CD4-positive, alpha-beta T cell treated with Interleukin-4 for 4 hours (primary cell): Measurements from ENCODE around the gene TMEM82.

Experiments
- DNase-seq: peaks from one replicate; pipeline ENCODE4 v3.0.0-alpha.2; 2020

Gene TMEM82

DNA sequence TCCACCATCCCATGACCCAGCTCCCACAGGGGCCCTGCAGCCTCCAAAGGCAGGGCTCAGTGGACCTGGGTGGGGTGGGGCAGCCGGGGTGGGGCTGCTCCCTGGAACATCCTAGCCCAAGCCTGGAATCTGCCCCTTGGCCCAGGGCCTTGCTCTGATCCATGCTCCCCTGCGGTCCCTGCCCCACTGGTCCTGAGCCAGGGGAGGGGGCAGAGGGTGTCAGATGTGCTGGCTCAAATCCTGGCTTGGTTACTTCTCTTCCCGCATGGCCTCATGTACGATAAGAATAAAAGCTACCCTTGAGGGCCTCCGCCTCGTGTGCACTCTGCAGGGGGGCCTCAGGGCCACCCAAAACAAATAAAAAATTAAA is 5.4 kb upstream of the TMEM82 start:
- no peak for DNase-seq

- no peak for DNase-seq
Measured at GRCh38 chr1:15737324-15738319, 4.7 kb upstream of the TMEM82 start.

GRCh38 chr1:15738416-15739113 is 3.7 kb upstream of the TMEM82 start:
- no peak for DNase-seq

- no peak for DNase-seq
Measured at GRCh38 chr1:15739259-15739658, 3.0 kb upstream of the TMEM82 start.

- DNase-seq: no peak
Measured at GRCh38 chr1:15739745-15740144, 2.6 kb upstream of the TMEM82 start.

GRCh38 chr1:15740924-15741850 is 1.1 kb upstream of the TMEM82 start:
- DNase-seq: peak; percentile 46

DNA sequence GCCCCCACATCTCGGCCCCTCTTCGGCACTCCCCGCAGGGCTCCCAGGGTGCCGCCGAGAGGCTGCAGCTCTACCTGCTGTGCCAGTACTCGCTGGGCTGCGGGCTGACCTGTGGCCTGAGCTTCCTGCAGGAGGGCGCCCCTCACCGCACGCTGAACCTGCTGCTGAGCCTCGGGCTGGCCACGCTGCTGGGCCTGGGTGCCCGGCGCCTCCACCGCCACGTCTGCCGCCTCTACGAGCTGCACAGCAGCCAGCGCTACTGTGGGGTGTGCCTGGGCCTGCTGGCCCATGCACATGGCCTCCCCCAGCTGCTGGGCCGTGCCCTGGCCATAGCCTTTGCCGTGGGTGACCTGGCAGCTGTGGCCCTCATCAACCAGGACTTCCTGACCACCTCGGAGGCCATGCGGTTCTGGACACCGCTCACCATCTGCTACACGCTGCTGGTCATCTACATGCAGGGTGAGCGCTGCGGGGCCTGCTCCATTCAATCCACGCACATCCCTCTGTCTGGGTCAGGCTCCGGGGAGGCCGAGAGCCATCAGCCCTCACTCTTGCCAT is 1.9 kb downstream of the TMEM82 start:
- no peak for DNase-seq

- no peak for DNase-seq
Measured at GRCh38 chr1:15747378-15747777, 5.1 kb downstream of the TMEM82 start.

GRCh38 chr1:15748264-15748663 is 6.0 kb downstream of the TMEM82 start:
- DNase-seq: no peak

DNA sequence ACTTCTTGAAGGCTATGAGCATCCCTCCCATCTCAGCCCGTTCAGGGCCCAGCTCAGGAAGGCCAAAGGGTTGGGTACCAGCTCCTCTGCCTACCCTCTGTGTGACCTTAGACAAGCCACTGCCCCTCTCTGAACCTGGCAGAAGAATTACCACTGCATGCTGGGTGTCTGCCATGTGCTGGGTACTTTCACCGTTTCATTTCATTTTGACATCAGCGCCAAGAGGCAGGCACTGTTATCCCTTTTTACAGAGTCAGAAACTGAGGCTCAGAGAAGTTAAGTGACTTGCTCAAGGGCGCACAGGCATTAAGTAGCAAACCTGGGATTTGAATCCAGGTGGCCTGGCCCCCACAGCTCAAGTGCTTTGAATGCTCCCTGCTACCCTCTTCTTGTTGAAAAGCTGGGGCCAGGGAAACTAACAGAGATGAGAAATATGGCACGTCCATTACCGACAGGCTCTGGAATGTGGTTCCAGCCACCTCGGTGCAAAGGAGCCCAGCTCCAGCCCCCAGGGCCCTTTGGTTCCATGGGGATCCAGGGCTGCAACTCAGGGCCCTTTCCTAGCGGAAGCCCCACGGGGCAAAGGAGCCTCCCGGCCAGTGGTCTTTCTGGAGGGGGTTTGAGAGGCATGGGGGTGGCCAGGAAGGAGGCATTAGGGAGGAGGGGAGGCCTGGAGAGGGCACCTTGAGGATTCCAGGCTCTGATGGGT is 6.5 kb downstream of the TMEM82 start:
- no peak for DNase-seq

GRCh38 chr1:15749399-15750291 is 7.3 kb downstream of the TMEM82 start:
- DNase-seq: no peak

DNA sequence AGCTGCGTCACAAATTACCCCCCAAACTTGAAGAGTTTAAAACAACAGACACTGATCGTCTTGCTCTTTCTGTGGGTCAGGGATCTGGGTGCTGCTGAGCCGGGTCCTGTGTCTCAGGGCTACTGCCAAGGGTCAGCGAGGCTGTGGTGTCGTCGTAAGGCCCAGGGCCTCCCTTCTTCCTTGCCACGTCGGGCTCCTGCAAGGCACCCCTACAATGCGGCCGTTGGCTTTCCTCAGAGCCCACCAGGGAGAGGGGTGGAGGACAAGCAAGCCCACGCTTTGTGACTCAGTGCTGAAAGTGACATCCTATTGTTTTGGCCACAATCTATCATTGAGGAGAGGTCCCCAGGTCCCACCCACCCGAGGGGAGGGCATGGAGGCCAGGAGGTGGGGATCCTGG is 8.6 kb downstream of the TMEM82 start:
- no peak for DNase-seq

DNA sequence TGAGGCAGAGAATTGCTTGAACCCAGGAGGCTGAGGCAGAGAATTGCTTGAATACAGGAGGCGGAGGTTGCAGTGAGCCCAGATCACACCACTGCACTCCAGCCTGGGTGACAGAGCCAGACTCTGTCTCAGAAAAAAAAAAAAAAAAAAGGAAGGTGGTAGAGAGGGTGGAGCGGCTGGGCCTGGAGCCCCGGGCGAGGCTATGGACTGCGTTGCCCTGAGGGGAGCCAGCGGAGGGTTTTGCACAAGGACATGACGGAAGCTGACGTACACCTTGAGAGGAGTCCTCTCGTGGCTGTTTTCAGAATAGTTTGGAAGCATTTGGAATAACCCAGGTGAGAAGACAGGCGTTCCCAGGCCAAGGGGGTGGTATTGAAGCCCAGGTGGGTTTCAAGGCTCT is 9.4 kb downstream of the TMEM82 start:
- no peak for DNase-seq

DNA sequence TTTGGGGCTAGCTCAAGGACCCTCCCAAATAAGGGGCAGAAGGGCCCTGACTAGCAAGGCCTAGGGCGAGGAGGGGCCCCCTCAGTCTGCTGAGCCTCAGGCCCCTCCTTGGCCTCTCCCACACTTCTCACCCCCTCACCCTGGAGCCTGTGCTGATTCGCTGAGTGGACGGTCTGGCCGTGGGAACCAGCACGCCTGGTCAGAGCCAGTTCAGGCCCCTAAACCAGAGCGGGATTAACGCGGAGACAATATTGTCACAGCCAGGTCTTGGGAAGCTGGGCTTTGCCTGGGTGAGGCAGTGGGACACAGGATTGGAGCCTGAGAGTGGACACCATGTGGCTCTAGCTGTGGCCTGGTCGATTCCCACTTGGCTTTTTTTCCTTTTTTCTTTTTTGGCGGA is 11.5 kb downstream of the TMEM82 start:
- DNase-seq: no peak

DNA sequence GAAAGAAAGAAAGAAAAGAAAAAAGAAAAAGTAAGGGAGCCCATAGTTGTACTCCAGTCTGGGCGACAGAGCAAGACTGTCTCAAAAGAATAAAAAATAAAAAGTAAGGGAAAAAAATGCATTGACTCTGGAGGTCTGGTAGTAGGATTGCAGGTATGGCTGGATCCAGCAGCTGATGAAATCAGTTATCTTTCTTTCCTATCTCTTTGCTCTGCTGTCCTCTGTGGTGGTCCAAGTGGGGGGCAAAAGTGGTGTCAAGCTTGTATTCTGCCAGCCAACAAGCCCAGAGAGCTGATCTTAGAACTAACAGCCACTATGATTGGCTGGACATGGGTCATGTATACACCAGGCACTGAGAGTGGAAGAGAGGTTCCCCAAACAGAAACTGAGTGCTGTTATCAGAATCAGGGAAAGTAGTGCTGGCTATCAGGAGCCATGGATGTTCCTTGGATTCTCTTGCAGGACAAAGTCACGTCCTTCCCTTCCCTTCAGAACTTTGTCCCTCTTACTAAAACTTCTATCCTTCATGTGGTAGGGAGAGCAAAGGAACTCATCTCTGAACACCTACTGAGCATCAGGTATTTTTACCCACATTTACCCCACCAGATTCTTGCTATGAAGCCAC is 12.8 kb downstream of the TMEM82 start:
- DNase-seq: no peak

DNA sequence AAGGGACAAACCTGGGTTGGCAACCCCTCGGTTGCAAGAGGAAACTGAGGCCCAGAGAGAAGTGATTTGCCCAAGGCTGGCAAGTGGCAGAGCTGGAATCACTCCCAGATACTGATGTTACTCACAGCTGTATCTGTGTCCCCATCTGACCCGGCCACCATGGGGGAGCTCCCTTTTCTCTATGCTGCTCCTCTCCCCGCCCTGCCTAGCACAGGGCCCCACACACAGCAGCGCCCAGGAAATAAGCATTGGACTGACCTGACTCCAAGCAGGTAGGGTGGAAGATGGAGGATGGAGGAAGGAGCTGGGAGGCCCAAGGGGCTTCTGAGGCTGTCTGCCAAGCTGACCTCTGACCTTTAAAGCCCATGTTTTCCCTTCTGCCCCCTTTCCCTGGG is 13.3 kb downstream of the TMEM82 start:
- no peak for DNase-seq

DNA sequence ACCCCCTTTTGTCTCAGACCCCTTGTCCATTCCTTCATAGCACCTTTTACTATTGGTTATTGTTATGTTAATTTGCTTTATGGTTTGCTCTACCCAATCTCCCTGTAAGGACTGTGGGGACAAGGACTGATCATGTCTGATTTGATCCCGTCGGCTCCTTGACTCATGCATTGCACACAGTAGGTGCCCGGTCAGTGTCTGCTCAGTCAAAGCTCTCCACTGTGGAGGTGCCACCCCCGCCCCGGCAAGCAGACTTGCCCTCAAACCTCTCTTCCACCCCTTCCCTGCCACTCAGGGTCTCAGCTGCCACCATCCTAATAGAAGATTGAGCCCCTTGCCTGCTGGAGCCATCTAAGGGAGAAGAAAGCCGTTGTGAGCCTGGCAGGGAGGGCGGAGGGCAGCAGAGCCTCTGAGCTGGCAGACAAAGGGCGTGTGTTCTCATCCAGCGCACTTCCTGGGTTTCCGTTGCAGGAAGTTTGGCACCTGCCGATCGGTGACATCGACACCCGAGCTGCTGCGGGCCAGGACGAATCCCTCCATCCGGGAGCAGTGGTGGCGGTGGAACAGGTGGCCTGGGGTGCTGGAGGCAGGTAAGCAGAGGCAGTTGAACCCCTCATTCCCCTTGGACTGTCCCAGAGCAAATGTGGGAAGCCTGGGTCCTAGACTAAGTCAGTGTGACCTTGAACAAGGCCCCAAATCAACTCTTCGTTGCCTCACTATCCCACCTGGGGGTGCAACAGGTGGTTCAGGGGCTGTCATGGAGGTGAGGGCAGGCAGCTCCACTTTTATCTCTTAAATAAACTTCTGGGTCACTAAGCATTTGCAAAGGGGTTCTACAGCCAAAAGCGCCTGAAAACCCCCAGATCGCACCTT is 14.1 kb downstream of the TMEM82 start:
- no peak for DNase-seq

DNA sequence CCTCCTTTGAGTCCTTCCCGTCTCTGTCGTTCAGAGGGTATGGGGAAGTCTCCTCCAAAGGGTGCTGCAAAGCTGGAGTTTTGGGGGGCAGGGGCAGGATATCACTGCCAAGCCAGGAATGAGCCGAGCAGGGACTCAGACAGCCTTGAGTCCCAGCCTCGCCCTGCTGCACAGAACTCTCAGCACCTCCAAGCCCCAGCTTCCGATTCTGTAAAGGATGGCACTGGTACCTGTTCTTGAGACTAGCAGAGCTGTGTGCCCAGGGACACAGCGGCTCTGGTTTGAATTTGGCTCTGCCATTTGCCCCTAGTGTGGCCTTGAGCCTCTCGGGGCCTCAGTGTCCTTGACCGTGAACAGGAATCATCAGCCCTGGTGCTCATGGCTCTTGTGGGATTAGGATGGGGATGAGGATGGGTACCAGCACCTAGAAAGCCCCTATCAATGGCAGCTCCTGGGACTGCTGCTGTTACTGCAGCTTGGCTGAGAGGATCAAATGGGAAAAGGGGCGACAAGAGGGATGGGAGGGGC is 14.8 kb downstream of the TMEM82 start:
- DNase-seq: no peak
